ENCODE results near the gene ZNF398.
"Not testable (repeated sequence)": the region's sequence is repeated elsewhere in the genome, so short reads cannot be mapped to it uniquely, and the experiment has no call there.

Gene ZNF398

GRCh38 chr7:149223176-149223575 lies 75.9 kb downstream of the ZNF398 start:
- in situ Hi-C loops (cut with HindIII; ENCODE audit: low sequenced_read_pairs): no loop called here

GRCh38 chr7:149223761-149224160 lies 76.5 kb downstream of the ZNF398 start:
- in situ Hi-C loops (cut with HindIII; ENCODE audit: low sequenced_read_pairs): no loop called here

- in situ Hi-C loops (cut with HindIII; ENCODE audit: low sequenced_read_pairs): no loop called here
Observed at GRCh38 chr7:149224352-149224751, 77.1 kb downstream of the ZNF398 start.

DNA sequence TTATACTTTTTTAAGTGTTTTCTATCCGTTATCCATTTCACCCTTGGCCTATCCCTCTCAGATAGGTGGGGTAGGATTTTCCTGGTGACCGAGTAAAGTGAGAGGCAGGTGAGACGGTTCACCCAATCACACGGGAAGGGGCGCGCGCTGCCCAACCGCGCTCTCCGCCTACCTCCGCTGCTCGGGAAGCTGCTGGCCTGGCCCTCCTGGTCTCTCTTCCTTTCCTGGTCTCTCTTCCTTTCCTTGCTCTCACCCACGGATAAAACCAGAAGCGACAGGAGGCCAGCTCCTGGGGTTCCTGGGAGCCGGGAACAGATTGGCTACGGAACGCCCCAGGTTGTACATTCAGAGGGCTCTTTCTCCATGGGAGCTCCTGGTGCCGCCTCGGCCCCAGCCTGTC lies 77.9 kb downstream of the ZNF398 start:
- in situ Hi-C loops (cut with HindIII; ENCODE audit: low sequenced_read_pairs): no loop called here

- in situ Hi-C loops (cut with HindIII; ENCODE audit: low sequenced_read_pairs): no loop called here
Observed at GRCh38 chr7:149225656-149226055, 78.4 kb downstream of the ZNF398 start.

DNA sequence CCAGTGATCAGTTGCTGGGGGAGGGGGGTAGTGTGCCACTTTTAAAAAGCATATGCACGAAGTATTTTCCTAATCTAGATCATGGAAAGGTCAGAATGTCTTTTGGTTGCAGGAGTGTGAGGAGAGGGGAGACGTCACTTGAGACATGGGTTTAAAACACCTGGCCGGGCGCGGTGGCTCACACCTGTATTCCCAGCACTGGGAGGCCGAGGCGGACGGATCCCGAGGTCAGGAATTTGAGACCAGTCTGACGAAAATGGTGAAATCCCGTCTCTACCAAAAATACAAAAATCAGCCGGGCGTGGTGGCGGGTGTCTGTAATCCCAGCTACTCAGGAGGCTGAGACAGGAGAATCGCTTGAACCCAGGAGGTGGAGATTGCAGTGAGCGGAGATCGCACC lies 79.1 kb downstream of the ZNF398 start:
- in situ Hi-C loops (cut with HindIII; ENCODE audit: low sequenced_read_pairs): not testable (repeated sequence)

GRCh38 chr7:149226840-149227494 lies 79.7 kb downstream of the ZNF398 start:
- in situ Hi-C loops (cut with HindIII; ENCODE audit: low sequenced_read_pairs): no loop called here

DNA sequence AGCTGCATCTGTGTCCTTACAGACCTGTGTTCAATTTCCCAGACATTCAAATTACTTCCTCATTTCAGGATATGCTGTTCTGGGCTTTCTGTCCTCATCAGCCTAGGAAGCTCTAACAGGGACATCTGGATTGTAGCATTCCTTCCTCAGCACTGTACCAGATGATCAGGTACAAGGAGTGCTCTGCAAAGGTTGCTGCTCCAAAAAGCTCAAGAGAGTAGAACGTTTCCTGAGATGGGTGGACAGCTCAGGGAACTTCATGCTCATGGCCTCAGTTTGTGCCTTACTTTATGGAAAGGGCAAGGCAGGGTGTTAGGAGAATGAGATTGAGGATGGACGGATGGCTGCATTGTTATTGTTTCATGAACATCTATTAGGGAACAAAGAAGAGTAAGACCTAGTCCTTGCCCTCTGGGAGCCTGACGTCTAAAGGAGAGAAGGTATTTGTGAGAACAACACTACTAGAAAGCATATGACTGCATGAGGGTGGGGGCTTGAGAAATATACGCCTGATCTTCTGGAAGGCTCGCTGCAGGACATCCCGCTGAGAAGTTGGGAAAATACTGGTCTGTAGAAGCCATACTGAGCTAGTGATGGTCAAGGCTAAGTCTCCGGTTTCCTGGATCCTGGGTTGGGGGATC lies 81.7 kb downstream of the ZNF398 start:
- in situ Hi-C loops (cut with HindIII; ENCODE audit: low sequenced_read_pairs): no loop called here

- in situ Hi-C loops (cut with HindIII; ENCODE audit: low sequenced_read_pairs): no loop called here
Observed at GRCh38 chr7:149229526-149229925, 82.3 kb downstream of the ZNF398 start.

DNA sequence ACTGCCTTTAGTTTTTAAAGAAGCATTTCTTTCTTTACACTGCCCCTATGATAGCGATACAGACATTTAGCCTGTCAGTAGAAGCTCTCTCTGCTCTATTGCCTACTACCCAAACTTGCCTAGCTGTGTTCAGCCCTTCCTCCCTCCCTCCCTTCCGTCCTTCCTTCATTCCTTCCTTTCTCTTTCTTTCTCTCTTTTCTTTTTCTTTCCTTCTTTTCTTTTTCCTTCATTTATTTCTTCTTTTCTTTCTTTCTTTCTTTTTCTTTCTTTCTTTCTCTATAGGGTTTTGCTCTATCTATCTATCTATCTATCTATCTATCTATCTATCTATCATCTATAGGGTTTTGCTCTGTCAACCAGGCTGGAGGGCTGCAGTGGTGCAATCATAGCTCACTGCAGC lies 85.1 kb downstream of the ZNF398 start:
- in situ Hi-C loops (cut with HindIII; ENCODE audit: low sequenced_read_pairs): no loop called here
